ENCODE measurements around the gene PIK3C2G. TPM values are rescaled to one million over a fixed set of nuclear protein-coding genes. Genes with fewer than 3 reads are reported as not detected.

The PIK3C2G gene
- polyA plus RNA-seq, 5 donors = 13.4 to 26.7 (median 19.6) TPM

DNA sequence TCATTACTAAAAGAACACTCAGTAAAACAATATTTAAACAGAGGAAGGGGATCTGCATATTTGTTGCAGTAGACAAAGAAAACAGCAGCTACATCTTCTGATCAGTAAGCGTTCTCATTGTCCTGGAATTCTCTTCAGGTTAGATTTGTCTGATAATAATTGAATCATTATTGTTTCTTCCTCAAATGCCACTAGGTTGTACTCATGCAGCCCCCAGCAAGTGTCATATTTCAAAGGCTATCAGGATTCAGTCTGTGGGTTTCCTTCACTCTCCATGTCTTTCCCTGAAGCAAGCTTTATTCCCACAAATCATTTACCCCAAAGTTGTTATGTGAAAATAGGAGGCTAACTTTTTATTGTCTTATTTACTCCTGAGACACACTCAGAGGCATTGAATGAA, 14.7 kb downstream of the PIK3C2G start:
- no peak for DNase-seq

DNA sequence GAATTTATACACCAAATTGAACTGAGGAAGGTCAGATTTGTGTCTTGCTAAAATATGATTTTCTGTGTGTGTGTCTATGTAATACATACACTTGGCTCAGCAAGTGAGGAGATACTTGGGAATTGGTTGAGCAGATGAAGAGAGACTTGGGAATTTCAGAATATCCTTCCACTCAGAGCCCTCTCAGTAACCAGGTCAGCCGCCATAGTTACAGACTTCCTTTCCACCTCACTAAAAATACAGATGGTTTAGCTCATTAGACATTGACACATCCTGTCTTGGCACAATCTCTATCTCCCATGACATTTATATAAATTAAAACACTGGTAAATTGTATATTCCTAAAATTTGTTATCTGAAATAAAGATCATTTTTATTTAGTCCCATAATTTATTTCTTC, 15.9 kb downstream of the PIK3C2G start:
- DNase-seq = no peak

DNA sequence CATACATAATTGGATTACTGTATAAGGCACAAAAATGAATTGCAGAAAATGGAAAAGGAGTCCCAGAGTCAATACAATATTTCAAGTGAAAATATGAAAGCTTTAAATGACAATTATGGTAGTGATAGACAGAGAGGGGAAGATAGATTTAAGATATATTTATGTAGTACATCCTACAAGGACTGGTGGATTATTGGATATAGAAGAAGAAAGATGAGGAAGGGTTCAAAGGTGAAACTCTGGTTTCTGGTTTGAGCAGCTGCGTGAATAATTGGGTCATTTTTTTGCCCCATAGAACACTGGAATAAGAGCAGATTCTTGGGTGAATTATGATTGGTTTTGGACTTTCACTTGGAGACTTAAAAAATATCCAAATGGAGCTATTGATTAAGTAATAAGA, 19.4 kb downstream of the PIK3C2G start:
- no peak for DNase-seq

DNA sequence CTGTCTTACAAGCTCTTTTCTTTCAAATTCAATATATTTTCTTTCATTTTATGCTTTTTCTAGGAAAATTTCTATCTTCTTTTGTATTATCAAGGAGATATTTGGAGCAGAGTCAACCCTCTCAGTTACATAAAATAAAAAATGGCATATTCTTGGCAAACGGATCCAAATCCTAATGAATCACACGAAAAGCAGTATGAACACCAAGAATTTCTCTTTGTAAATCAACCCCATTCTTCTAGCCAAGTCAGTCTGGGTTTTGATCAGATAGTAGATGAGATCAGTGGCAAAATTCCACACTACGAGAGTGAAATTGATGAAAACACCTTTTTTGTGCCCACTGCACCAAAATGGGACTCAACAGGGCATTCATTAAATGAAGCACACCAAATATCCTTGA, 20.6 kb downstream of the PIK3C2G start:
- no peak for DNase-seq

DNA sequence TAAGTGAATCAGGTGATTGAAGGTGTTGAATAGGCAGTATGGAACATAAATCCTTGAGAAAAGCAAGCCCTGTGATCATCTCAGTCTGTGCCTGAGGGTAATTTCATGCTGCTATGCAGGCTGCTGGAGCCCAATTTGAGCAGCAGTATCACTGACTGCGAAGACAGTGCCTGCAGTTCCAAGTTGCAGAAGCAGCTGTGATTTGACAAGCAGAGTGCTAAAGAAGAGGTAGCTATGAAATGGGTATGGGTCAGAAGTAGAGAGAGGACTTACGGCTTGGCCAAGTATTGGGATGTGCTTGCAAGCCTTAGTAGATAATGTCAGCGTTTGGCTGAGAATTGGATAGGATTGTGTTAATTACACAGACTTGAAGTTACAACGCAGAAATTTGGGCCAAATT, 22.5 kb downstream of the PIK3C2G start:
- no peak for DNase-seq

DNA sequence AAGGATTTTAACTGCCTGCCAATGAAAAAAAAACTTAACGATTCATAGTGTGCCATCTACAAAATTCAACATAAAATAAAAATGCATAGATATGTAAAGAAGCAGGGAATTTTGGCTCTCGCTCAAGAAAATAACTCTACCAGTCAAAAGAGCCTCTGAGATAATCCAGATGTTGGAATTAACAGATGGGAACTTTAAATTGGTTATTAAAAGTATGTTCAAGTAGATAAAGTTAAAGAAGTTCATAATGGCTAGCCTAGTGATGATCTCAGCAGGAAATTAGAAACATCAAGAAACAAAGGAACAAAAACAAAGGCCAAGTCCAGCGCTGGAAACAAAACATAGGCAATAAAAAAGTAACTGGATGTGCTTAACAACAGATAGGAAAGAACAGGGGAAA, 23.1 kb downstream of the PIK3C2G start:
- peak; percentile 48 to 49 for DNase-seq

DNA sequence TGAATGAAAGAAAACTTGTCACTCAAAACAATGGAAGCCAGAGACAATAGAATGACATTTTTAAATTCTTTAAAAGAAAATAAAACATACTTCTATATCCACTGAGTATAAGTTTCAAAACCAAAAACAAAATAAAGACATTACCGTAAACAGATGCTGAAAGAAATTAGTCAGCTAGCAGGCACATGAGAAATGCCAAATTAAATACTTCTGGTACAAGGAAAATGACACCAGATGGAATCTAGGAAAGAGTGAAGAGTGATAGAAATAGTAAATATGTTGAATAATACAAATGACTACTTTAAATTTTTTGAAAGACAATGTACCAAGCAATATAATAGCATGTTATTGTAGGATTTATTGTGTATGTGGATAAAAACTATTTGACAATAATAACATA, 23.8 kb downstream of the PIK3C2G start:
- no peak for DNase-seq

DNA sequence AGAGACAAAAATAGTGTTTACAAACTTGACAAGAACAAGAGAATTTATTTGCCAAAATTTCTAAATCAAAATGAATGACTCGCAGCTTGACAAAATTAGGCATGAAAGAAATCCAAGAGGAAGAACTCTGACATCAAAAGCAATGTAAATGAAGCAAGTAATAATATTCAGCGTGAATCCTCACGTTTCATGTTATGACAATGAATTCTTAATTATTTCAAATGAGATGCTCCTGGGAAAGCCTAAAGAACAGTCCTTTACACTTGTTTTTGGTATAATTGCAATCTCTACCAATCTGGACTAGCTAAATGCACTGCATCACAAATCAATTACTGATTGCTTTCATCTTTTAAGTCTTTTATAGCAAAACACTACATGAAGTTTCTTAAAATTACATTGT, 29.1 kb downstream of the PIK3C2G start:
- no peak for DNase-seq

DNA sequence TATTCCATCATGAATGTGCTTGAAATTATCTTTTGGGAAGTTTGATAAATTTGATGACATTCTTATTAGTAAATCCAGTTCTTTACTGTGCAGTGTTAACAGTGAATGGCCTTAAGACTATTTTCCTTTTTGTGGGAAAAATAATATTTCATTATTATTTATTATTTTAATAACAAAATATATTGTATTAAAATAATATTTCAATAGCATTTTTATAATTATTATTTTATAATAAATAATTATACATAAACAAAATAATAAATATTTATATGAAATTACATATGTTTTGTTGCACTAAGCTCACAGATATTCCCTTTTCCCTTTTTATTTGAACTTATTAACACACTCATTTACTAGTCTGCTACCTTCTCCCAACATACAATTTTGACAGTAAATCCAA, 33.6 kb downstream of the PIK3C2G start:
- no peak for DNase-seq

DNA sequence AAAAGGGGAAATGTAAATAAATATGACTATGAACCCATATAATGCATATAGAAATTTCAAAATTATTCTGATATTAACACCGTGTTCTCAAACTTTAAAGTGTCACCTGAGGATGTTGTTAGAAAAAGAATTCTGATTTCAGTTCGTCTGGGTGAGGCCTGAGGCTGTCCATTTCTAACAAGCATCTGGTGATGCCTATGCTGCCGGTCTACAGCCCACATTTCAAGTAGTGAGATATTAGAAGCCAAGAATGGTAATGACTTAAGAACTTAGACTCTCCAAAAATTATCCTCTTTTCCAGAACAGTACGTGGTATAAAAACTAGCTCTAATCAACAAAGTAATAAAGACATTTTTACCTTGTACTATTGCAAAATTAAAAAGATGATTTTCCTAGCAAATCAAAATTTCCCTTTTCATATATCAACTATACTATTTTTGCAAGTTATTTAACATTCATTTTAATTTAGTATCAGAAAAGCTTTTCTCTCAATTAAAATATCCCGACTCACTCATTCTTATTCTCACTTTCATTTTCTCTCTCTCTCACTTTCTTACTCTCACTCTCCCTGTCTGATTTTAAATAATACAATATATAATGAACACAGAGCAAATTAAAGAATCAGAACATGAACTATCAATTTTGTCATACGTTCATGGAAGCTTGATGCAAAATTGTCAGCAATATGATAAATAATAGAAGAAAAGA, 35.0 kb downstream of the PIK3C2G start:
- DNase-seq = no peak

DNA sequence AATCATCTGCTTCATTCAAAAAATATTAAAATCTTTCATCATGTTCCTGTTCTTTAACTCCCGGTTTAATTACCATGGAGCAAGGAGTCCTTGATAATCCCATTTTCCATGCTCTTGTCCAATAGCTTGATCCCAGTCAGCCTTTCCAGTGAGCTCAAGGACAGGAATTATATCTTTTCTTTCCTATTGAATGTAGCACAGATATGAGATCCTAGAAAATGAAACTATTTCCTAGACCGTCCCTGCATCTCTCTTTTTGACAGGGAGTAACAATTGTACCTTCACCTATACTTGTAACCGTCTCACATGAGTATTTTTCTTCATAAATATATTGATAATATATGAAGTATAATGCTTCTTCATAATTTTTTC, 35.6 kb downstream of the PIK3C2G start:
- DNase-seq = no peak

DNA sequence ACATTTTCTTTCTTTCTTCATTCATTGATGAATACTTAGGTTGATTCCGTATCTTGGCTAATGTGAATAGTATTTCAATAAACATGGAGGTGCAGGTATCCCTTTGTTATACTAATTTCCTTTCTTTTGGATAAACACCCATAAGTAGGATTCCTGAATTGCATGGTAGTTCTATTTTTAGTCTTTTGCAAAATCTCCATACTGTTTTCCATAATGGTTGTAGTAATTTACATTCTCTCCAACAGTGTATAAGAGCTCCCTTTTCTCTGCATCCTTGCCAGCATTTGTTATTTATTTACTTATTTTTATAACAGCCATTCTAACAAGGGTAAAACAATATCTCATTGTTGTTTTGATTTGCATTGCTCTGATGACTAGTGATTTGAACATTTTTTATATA, 36.6 kb downstream of the PIK3C2G start:
- no peak for DNase-seq

DNA sequence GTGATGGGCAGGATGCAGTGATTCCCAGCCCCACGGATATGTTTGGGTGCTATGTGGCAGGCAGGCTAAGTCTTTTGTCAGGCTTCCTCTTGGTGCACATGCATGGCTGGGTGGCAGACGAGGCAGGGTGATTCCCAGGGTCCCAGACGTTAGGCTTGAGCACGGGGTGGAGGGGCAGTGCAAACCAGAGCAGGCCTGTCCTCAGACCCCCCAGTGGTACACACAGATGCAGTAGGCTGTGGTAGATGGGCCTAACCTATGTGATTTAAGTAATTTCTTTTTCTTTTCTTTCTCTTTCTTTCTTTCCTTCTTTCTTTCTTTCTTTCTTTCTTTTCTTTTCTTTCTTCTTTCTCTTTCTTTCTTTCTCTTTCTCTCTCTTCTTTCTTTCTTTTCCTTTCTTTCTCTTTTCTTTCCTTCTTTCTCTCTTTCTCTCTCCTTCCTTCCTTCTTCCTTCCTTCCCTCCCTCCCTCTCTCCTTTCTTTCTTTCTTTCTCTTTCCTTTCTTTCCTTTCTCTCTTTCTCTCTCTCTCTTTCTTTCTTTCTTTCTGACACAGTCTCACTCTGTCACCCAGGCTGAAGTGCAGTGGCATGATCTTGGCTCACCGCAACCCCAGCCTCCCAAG, 41.6 kb downstream of the PIK3C2G start:
- DNase-seq = no peak

DNA sequence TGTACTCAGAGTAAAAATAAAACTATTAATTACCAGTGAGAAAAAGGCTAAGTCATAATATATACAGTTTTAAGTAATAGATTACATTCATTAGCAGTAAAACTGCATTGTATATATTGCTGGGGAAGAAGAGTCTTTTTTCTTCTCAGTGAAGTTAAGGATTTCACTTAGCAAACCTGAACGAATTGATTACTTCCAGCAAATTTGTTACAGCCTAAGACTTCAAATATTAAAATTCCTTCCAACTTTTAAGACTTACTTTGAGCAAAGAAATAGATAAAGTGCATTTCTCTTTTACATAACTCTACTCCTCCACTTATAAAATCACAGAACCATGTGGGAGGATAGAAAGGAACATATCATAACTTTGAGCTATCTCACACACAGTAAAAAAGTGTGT, 43.3 kb downstream of the PIK3C2G start:
- no peak for DNase-seq

DNA sequence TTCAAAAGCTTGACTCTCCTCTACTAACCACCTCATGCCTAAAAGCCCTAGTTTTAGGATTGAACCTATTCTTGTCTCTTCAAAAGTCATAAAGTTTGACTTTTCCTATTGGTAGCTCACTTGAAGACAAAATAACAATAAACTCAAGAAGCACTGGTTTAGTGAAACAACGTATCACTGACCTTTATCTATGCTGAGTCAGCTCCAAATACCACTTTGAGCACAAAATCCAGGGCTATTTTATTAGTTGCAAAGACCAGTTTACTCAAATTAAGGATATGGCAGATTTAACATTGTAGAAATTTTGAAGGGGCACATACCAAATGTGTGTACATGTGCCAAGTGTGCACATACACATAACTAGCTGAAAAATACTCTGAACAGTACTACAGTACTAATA, 45.0 kb downstream of the PIK3C2G start:
- DNase-seq = no peak

DNA sequence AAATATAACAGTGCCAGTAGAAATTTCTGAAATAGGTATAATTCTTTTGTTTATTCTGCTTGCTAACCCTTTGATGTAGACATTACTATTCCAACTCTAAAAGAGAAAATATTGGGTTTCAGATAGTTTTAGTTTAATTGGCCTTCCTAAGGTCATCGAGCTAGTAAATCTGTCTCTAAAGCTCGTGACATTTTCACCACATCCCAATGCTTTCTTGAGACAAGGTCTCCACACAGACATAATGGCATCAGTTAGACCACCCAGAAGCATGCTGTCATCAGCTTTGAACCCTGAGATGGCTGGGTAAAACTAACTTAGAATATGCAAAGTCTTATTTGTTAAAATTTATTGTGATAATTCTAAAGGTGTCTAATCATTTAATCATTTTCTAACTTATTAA, 52.0 kb downstream of the PIK3C2G start:
- no peak for DNase-seq

DNA sequence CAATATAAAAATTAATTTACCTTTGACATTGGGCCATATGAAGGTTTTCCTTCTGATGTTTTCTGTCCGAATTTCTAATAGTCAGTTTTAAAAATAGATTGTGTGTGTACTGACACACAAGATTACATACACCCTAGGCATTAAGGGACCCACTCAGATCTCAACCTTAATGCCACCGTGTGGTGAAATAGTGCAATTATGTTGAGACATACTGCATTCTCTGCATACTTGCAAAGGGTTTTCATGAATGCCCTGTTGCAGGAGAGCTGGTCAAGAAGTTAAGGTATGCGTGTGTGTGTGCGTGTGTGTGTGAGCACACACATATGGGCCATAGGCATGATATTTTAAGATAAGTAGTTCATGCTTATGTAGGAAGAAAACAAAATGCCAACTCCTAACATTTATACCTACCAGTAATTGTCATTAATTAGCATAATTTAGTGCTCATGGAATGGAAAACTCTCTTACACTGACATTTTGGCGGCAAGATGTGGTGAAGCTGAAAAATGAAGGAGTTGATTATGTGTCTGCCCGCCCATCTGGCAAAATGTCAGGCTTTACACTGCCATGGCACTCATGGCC, 58.8 kb downstream of the PIK3C2G start:
- DNase-seq = peak; percentile 13 to 27

DNA sequence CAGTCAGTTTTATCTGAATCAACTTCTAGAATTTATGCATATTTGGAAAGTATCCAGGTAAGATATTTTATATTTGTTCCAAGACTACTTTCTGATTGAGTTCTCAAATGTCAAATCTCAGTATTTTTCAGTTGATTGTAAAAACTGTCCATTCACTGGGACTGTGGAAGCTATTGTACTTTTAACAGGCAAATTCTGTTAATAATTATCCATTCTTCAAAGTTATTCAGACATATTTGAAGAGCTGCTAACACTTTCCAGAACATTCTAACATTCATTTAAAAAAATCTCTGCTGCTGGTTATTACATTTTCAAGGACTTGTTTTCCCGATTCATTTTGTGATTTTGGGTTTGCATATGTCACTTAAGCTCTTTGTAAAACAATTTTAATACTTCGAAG, 59.7 kb downstream of the PIK3C2G start:
- DNase-seq = no peak

DNA sequence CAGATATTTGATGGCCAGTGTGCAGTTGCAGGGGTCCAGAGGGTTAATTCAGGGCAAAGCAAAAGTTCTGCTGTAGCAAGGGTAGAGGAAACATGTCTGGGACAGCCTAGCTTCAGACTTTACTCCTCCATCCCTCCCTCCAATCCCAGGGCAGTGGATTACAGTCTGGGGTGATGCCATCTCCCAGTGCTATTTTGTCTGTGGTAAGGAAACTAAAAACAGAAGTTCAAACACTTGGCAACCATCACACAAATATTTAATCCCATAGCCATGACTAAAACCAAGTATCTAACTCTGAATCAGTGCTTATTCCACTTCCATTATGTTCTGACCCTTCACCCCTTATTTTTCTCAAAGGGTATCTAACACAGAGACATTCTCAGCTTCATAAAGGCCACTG, 61.8 kb downstream of the PIK3C2G start:
- DNase-seq = no peak

DNA sequence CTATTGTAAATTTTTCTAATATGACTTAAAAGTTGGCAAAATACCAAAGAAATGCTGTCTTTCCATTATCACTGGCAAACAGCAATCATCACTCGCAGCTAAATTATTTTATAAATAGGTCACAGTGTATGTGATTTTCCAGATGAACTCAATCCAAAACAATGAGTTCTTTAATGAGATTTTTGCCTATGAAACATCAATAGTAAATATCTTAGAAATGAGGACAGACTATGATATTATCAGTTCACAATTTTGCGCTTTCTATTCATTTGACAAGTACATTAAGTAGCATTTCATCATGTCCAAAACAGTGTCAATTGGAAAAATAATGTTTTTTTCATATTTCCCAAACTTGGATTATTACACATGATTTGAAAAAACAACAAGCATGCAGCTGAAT, 65.7 kb downstream of the PIK3C2G start:
- no peak for DNase-seq

DNA sequence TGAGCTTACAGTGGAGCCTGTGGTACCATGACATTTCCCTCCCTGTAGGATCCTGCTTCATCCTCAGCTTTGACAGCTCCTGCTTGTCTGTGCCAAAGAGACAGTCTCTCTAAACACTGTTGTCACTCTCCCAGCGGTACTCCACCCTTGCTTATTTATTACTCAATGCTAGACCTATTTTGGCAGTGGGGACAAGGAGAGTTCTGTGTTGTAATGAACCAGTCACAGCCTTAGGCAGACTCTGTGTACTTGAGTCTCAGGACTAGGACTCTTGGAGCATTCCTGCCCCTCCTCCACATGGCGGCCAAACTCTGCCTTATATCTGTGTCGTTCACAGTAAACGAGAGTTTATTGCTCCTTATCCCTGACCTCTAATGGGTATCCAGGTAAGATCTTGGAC, 70.9 kb downstream of the PIK3C2G start:
- DNase-seq = no peak

DNA sequence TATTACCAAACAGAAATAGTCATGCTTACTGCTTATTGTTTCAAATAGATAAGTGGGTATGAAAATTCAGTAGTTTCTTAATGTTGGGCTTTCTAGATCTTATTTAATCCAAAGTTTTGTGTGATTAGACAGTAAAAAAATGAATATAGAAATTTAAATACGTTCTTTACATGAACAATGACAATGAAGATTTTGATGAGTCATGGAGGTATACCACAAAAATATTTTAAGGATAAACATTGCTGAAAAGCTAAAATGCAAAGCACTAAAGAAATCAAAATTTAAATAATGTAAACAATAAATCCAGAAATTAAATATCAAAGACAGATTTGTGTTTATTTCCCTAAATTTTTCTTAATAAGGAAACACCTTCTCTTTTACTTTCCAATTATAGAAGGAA, 78.3 kb downstream of the PIK3C2G start:
- no peak for DNase-seq

DNA sequence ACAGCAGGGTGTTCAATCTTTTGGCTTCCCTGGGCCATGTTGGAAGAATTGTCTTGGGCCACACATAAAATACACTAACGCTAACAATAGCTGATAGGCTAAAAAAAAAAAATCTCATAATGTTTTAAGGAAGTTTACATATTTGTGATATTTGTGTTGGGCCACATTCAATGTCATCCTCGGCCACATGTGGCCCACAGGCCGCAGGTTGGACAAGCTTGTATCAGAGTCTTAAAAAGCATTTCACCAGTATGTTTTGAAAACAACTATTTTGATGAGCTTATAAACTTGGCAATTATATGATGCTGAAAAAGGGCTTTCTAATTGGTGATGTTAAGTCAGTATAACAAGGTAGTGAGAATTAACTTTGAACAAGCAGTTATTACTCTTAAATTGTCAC, 78.9 kb downstream of the PIK3C2G start:
- DNase-seq = no peak

DNA sequence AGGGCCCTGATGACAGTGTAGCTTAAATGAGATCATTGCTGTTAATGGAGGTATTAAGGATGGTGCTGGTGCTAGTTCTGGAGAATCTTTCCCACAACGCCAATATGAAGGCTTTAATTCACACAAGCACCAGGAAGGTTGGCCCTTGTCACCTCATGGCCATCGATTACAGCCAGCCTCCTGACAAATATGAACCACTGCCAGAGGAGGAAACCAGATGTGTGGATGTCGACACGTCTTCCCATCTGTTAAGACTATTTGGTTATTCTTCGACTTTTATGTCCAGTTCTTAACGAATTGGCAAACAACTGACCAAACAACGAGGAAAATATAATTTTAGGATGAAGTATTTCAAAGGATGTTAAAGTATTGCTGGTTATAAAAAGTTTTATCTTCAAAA, 79.5 kb downstream of the PIK3C2G start:
- no peak for DNase-seq
